ENCODE data around the gene SLC10A7.

Gene SLC10A7

DNA sequence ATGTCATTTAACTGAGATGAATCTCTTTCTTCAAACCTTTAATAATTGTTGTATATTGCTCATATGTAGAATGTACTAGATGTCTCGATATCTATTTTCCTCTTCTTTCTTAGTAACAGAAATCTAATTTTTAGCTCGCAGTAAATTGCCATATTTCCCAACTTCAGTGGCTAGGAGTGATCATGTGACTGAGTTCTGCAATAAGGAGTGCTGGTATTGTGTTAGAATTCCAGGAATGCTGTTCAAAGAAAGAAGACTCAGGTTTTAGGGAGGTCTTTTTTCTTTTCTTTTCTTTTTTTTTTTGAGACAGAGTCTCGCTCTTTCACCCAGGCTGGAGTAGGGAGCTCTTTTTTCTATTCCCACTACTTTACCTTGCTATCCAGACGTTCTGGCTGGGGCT, 81.7 kb downstream of the SLC10A7 start:
- H2AK5ac ChIP-seq (ENCODE audit: low read length, severe bottlenecking): no peak overlapping the region
- no peak overlapping the region for H2BK5ac ChIP-seq (ENCODE audit: low read depth, low read length, poor library complexity, severe bottlenecking)
- no peaks in the 10 kb centered on the region for H3K9me3 ChIP-seq (ENCODE audit: control insufficient read depth, low read length)
- H3K4me1 ChIP-seq (ENCODE audit: control insufficient read depth, insufficient read depth, low read depth, low read length): no peaks in the 10 kb centered on the region
- no peak overlapping the region for H3K9ac ChIP-seq (ENCODE audit: low read length)
- H2BK15ac ChIP-seq (ENCODE audit: low read depth, poor library complexity, severe bottlenecking): no peak overlapping the region
- no peaks in the 10 kb centered on the region for H3K79me1 ChIP-seq (replicated peaks; ENCODE audit: low read length, poor library complexity, severe bottlenecking)
- no peak overlapping the region for H3K4ac ChIP-seq (ENCODE audit: low read depth in 1 of 2, low read length in 2 of 2)
- no peak overlapping the region for H3K23ac ChIP-seq (ENCODE audit: low read length in 2 of 2)
- no peak overlapping the region for H3K18ac ChIP-seq (ENCODE audit: low read depth in 1 of 2, low read length in 2 of 2)
- DNase-seq: no peak
- H3K27ac ChIP-seq (ENCODE audit: low read length, poor library complexity, severe bottlenecking): no peak overlapping the region
- no peaks in the 10 kb centered on the region for H3K27me3 ChIP-seq (ENCODE audit: control insufficient read depth in 1 of 2, insufficient read depth in 1 of 2, low read length in 2 of 2)
- H2AFZ ChIP-seq (ENCODE audit: low read depth, low read length): no peak overlapping the region
- 90% methylated on average over 2 of the region's 4 CpGs for WGBS
- no peak overlapping the region for H3K14ac ChIP-seq (ENCODE audit: low read length in 2 of 2)
- no peak overlapping the region for H3K4me3 ChIP-seq (ENCODE audit: insufficient read depth in 1 of 2, low read depth in 1 of 2, low read length in 2 of 2)
- no peaks in the 10 kb centered on the region for H3K36me3 ChIP-seq (ENCODE audit: control insufficient read depth in 1 of 2, insufficient read depth in 2 of 2, low read depth in 1 of 2, low read length in 2 of 2)
- H2BK120ac ChIP-seq (ENCODE audit: low read depth, low read length): no peak overlapping the region
- no peak overlapping the region for H4K91ac ChIP-seq (ENCODE audit: low read length)
- H2BK12ac ChIP-seq (ENCODE audit: low read length in 2 of 2): no peak overlapping the region
- no peak overlapping the region for H4K8ac ChIP-seq (ENCODE audit: low read length)
- H3K4me2 ChIP-seq (ENCODE audit: low read length, poor library complexity, severe bottlenecking): no peak overlapping the region

GRCh38 chr4:146439437-146439836, 82.3 kb downstream of the SLC10A7 start:
- no peak overlapping the region for H3K18ac ChIP-seq (ENCODE audit: low read depth in 1 of 2, low read length in 2 of 2)
- no peak overlapping the region for H2AK5ac ChIP-seq (ENCODE audit: low read length, severe bottlenecking)
- H3K27me3 ChIP-seq (ENCODE audit: control insufficient read depth in 1 of 2, insufficient read depth in 1 of 2, low read length in 2 of 2): no peaks in the 10 kb centered on the region
- no peaks in the 10 kb centered on the region for H3K36me3 ChIP-seq (ENCODE audit: control insufficient read depth in 1 of 2, insufficient read depth in 2 of 2, low read depth in 1 of 2, low read length in 2 of 2)
- WGBS: no CpG with 5 or more reads among the region's 1 CpG
- H3K27ac ChIP-seq (ENCODE audit: low read length, poor library complexity, severe bottlenecking): no peak overlapping the region
- no peak overlapping the region for H3K4me2 ChIP-seq (ENCODE audit: low read length, poor library complexity, severe bottlenecking)
- no peak overlapping the region for H3K4ac ChIP-seq (ENCODE audit: low read depth in 1 of 2, low read length in 2 of 2)
- no peak overlapping the region for H3K4me3 ChIP-seq (ENCODE audit: insufficient read depth in 1 of 2, low read depth in 1 of 2, low read length in 2 of 2)
- H2AFZ ChIP-seq (ENCODE audit: low read depth, low read length): no peak overlapping the region
- no peak overlapping the region for H2BK5ac ChIP-seq (ENCODE audit: low read depth, low read length, poor library complexity, severe bottlenecking)
- no peak for DNase-seq
- no peak overlapping the region for H3K14ac ChIP-seq (ENCODE audit: low read length in 2 of 2)
- no peak overlapping the region for H2BK12ac ChIP-seq (ENCODE audit: low read length in 2 of 2)
- no peak overlapping the region for H2BK120ac ChIP-seq (ENCODE audit: low read depth, low read length)
- H2BK15ac ChIP-seq (ENCODE audit: low read depth, poor library complexity, severe bottlenecking): no peak overlapping the region
- no peak overlapping the region for H4K8ac ChIP-seq (ENCODE audit: low read length)
- no peaks in the 10 kb centered on the region for H3K79me1 ChIP-seq (replicated peaks; ENCODE audit: low read length, poor library complexity, severe bottlenecking)
- H4K91ac ChIP-seq (ENCODE audit: low read length): no peak overlapping the region
- H3K9me3 ChIP-seq (ENCODE audit: control insufficient read depth, low read length): no peaks in the 10 kb centered on the region
- H3K9ac ChIP-seq (ENCODE audit: low read length): no peak overlapping the region
- H3K4me1 ChIP-seq (ENCODE audit: control insufficient read depth, insufficient read depth, low read depth, low read length): no peaks in the 10 kb centered on the region
- H3K23ac ChIP-seq (ENCODE audit: low read length in 2 of 2): no peak overlapping the region

DNA sequence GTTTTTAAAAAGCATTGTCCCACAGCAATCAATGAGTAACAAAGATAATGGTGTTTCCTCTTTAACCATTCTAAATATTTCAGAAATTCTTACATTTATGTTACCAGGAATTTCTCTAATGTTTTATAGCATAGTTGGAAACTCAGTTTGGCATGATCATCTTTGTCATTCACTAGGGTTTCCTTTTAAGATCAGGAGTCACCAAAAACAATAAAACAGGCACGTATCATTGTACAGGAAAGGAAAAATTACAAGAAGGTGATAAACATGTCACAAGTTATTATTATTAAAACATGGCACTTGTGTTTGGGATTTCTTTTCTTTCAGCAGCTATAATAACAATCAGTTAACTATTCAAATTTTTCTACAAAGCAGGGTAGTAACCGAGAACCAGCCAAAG, 84.0 kb downstream of the SLC10A7 start:
- no peak overlapping the region for H2BK12ac ChIP-seq (ENCODE audit: low read length in 2 of 2)
- H2AFZ ChIP-seq (ENCODE audit: low read depth, low read length): no peak overlapping the region
- no peaks in the 10 kb centered on the region for H3K9me3 ChIP-seq (ENCODE audit: control insufficient read depth, low read length)
- H2AK5ac ChIP-seq (ENCODE audit: low read length, severe bottlenecking): no peak overlapping the region
- no peak overlapping the region for H3K27ac ChIP-seq (ENCODE audit: low read length, poor library complexity, severe bottlenecking)
- H3K23ac ChIP-seq (ENCODE audit: low read length in 2 of 2): no peak overlapping the region
- H3K36me3 ChIP-seq (ENCODE audit: control insufficient read depth in 1 of 2, insufficient read depth in 2 of 2, low read depth in 1 of 2, low read length in 2 of 2): no peaks in the 10 kb centered on the region
- H3K18ac ChIP-seq (ENCODE audit: low read depth in 1 of 2, low read length in 2 of 2): no peak overlapping the region
- H3K4me3 ChIP-seq (ENCODE audit: insufficient read depth in 1 of 2, low read depth in 1 of 2, low read length in 2 of 2): no peak overlapping the region
- no peak for DNase-seq
- WGBS: 88% methylated on average over 1 of the region's 2 CpGs
- H3K27me3 ChIP-seq (ENCODE audit: control insufficient read depth in 1 of 2, insufficient read depth in 1 of 2, low read length in 2 of 2): no peaks in the 10 kb centered on the region
- H3K4me2 ChIP-seq (ENCODE audit: low read length, poor library complexity, severe bottlenecking): no peak overlapping the region
- H3K9ac ChIP-seq (ENCODE audit: low read length): no peak overlapping the region
- H3K4me1 ChIP-seq (ENCODE audit: control insufficient read depth, insufficient read depth, low read depth, low read length): no peaks in the 10 kb centered on the region
- no peak overlapping the region for H2BK120ac ChIP-seq (ENCODE audit: low read depth, low read length)
- no peak overlapping the region for H3K4ac ChIP-seq (ENCODE audit: low read depth in 1 of 2, low read length in 2 of 2)
- H2BK5ac ChIP-seq (ENCODE audit: low read depth, low read length, poor library complexity, severe bottlenecking): no peak overlapping the region
- no peak overlapping the region for H4K91ac ChIP-seq (ENCODE audit: low read length)
- H4K8ac ChIP-seq (ENCODE audit: low read length): no peak overlapping the region
- H3K79me1 ChIP-seq (replicated peaks; ENCODE audit: low read length, poor library complexity, severe bottlenecking): peaks cover 2% of the 10 kb centered on the region
- no peak overlapping the region for H3K14ac ChIP-seq (ENCODE audit: low read length in 2 of 2)
- no peak overlapping the region for H2BK15ac ChIP-seq (ENCODE audit: low read depth, poor library complexity, severe bottlenecking)

DNA sequence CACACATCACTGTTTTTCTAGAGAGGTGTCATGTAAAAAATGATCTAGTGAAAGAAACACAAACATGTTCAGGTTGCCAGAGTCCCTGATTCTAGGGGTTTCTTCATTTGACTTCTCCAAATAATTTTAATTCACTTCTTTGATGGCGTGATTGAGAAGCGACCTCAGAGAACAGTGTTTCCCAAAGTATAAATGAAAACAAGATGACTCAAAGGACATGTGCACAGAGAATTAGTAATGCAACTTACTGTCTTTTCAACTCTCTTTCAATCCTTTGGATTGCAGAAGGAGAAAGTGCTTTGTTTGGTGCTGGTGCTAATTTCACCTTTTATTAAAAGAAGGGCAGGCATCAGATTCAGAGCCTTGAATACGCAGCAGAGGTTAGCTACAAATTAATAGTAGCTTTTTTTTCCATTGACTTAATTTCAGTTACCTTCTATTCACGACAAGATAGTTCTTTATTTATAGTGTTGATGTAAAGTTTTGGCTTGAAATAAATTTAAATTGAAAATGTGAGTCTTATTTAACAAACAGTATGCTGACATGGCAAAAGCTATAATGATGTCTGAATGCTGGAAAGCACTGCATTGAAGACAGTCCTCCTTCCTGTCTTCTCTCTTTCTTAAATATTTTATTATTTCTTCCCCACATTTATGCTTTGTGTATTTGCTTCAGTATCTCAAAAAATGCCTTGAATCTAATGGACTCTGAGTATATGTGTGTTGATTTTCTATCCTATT, 85.1 kb downstream of the SLC10A7 start:
- peaks cover 2% of the 10 kb centered on the region for H3K79me1 ChIP-seq (replicated peaks; ENCODE audit: low read length, poor library complexity, severe bottlenecking)
- H3K4me3 ChIP-seq (ENCODE audit: insufficient read depth in 1 of 2, low read depth in 1 of 2, low read length in 2 of 2): no peak overlapping the region
- H3K27ac ChIP-seq (ENCODE audit: low read length, poor library complexity, severe bottlenecking): no peak overlapping the region
- H4K8ac ChIP-seq (ENCODE audit: low read length): no peak overlapping the region
- H3K9ac ChIP-seq (ENCODE audit: low read length): peak overlapping the region; percentile 49
- WGBS: 100% methylated on average over 1 of the region's 4 CpGs
- H2BK15ac ChIP-seq (ENCODE audit: low read depth, poor library complexity, severe bottlenecking): no peak overlapping the region
- H2BK120ac ChIP-seq (ENCODE audit: low read depth, low read length): no peak overlapping the region
- H3K18ac ChIP-seq (ENCODE audit: low read depth in 1 of 2, low read length in 2 of 2): no peak overlapping the region
- no peak overlapping the region for H3K14ac ChIP-seq (ENCODE audit: low read length in 2 of 2)
- H3K4me1 ChIP-seq (ENCODE audit: control insufficient read depth, insufficient read depth, low read depth, low read length): no peaks in the 10 kb centered on the region
- H3K27me3 ChIP-seq (ENCODE audit: control insufficient read depth in 1 of 2, insufficient read depth in 1 of 2, low read length in 2 of 2): no peaks in the 10 kb centered on the region
- no peak overlapping the region for H3K23ac ChIP-seq (ENCODE audit: low read length in 2 of 2)
- H3K9me3 ChIP-seq (ENCODE audit: control insufficient read depth, low read length): no peaks in the 10 kb centered on the region
- no peak overlapping the region for H2AK5ac ChIP-seq (ENCODE audit: low read length, severe bottlenecking)
- H3K36me3 ChIP-seq (ENCODE audit: control insufficient read depth in 1 of 2, insufficient read depth in 2 of 2, low read depth in 1 of 2, low read length in 2 of 2): no peaks in the 10 kb centered on the region
- DNase-seq: no peak
- H2BK5ac ChIP-seq (ENCODE audit: low read depth, low read length, poor library complexity, severe bottlenecking): no peak overlapping the region
- no peak overlapping the region for H4K91ac ChIP-seq (ENCODE audit: low read length)
- no peak overlapping the region for H3K4ac ChIP-seq (ENCODE audit: low read depth in 1 of 2, low read length in 2 of 2)
- no peak overlapping the region for H3K4me2 ChIP-seq (ENCODE audit: low read length, poor library complexity, severe bottlenecking)
- H2AFZ ChIP-seq (ENCODE audit: low read depth, low read length): no peak overlapping the region
- H2BK12ac ChIP-seq (ENCODE audit: low read length in 2 of 2): no peak overlapping the region

Data from mesenchymal stem cell (in vitro differentiated cells and primary cell).